Heart left ventricle (tissue), 16 donors: ENCODE measurements around the gene PRTG. TPM values are rescaled to one million over a fixed set of nuclear protein-coding genes. Genes with fewer than 3 reads are reported as not detected.

Experiments
- ATAC-seq, 4 donors: fragments of 200-7000 bp; cut with Tn5 transposase; one replicate each; pipeline ENCODE4 v1.9.1; 2020 to 2022; ENCODE audit warnings: moderate library complexity in 4 of 4, mild to moderate bottlenecking in 3 of 4, moderate number of reproducible peaks in 1 of 4
- DNase-seq, 5 donors: peaks; one replicate each; pipeline ENCODE4 v3.0.0-alpha.2; 2020
- H3K27ac ChIP-seq, 12 donors: fragments of 200-600 bp; sonication (generic) in 4 of 12; one replicate each; pipeline versions ENCODE4 v1.5.0 to v1.8.0; 2016 to 2022; ENCODE audit warnings: mild to moderate bottlenecking in 2 of 12
- H3K27me3 ChIP-seq, 9 donors: fragments of 200-600 bp; sonication (generic) in 2 of 9; one replicate each; pipeline versions ENCODE4 v1.5.1 to v1.8.0; 2016 to 2022; ENCODE audit warnings: mild to moderate bottlenecking in 3 of 9
- H3K36me3 ChIP-seq, 9 donors: fragments of 200-600 bp; sonication (generic) in 2 of 9; one replicate each; pipeline versions ENCODE4 v1.5.0 to v1.8.0; 2018 to 2022; ENCODE audit warnings: mild to moderate bottlenecking in 2 of 9
- H3K4me1 ChIP-seq, 12 donors: fragments of 200-600 bp; sonication (generic) in 4 of 12; one replicate each; pipeline versions ENCODE4 v1.5.0 to v1.8.0; 2016 to 2022; ENCODE audit warnings: mild to moderate bottlenecking in 3 of 12
- H3K4me3 ChIP-seq, 12 donors: fragments of 200-600 bp; sonication (generic) in 4 of 12; one replicate each; pipeline versions ENCODE4 v1.5.0 to v1.8.0; 2017 to 2022; ENCODE audit warnings: mild to moderate bottlenecking in 9 of 12, moderate library complexity in 4 of 12
- H3K9me3 ChIP-seq, 12 donors: fragments of 200-600 bp; sonication (generic) in 4 of 12; one replicate each; pipeline versions ENCODE4 v1.5.0 to v1.8.0; 2016 to 2022; ENCODE audit warnings: mild to moderate bottlenecking in 1 of 12
- CTCF ChIP-seq, 12 donors: fragments of 200-600 bp; sonication (generic) in 4 of 12; IDR thresholded peaks; one replicate each; pipeline versions ENCODE4 v1.5.0 to v1.8.0; 2018 to 2022; ENCODE audit warnings: antibody characterized with exemption in 12 of 12, mild to moderate bottlenecking in 5 of 12
- POLR2A ChIP-seq, 2 donors: fragments of 450-650 bp; IDR thresholded peaks; one replicate each; pipeline ENCODE4 v1.6.1; 2017; ENCODE audit warnings: antibody characterized with exemption in 2 of 2, mild to moderate bottlenecking in 2 of 2, moderate library complexity in 2 of 2
- WGBS, 4 donors: extraction: QIAGEN DNeasy Blood & Tissue Kit in 2 of 4; methylation state at CpG; one replicate each; pipeline versions ENCODE4 v1.1.5 to v1.1.7; 2013 to 2018; 5-methylcytosine and 5-hydroxymethylcytosine counted together
- intact Hi-C, 10 donors: fragments of 100-400 bp; cut with DNase I; formaldehyde crosslinking; loops; one replicate each; pipeline versions ENCODE4 v1.11.1 to v1.14.2; 2022
- polyA plus RNA-seq, 2 donors: library from polyadenylated mRNA; stranded (reverse); fragments of 200-250 nt; gene quantifications; one replicate each; pipeline ENCODE4 v1.2.3, GENCODE V29; 2013
- total RNA-seq, 9 donors: library from RNA; depleted of rRNA in 2 of 9; stranded (reverse); fragments of >200 nt in 2 of 9; fragmentation: NEBNext Ultra II Directional in 3 of 9; extraction: Animal tissue kit (Norgen Biotek cat#: 25700) in 3 of 9; gene quantifications; one replicate each; pipeline versions ENCODE4 v1.1.0 to v1.2.4, GENCODE V29; 2016 to 2023
- donor health status: ischemic (EF 13 %, LVEDD 7.1; RV severe dilation, severe dysfunction).
- donor health status: healthy with polysubstance abuse.
- donor health status: DM: no; HTN: yes; CAD: no.
- donor health status: DM: no; HTN: no; CAD: no.
- donor health status: ischemic (EF 25% LVEDD 6.9; RV normal size, moderate dysfunction).
- donor health status: ischemic (EF 25% LVEDD 5.7; RV mildly dilated, moderate dysfunction).
- donor health status: healthy.
- donor health status: DM: yes; HTN: yes; CAD: no.
- donor health status: ischemic (EF 35%, LVEDD 5.7; RV mildly dilated, moderate dysfunction).
- donor health status: nonischemic (EF 11% LVEDD 7.7; RV severe dilation, severe dysfunction).
- donor health status: DM: yes; HTN: yes; CAD: no.
- donor health status: PGD.
- donor health status: ischemic (EF 29% LVEDD 5.4; RV normal size, mild dysfunction).
- donor health status: nonischemic (EF 23%, LVEDD 6.1; RV moderate dilation, normal function).

Gene PRTG
- total and polyA plus RNA-seq, 11 donors: 0.19 to 2.1 (median 1.1) TPM

- TF ChIP-seq POLR2A (IDR thresholded peaks at IDR 0.05) (no peak), CTCF (IDR thresholded peaks at IDR 0.05) (no peak)
- H3K36me3 ChIP-seq: no peaks in the 10 kb centered on the region
- 48 to 88% (median 68%) methylated on average over 2 of the region's 2 CpGs for WGBS, 4 donors
- intact Hi-C loops: no loop called here
- H3K27ac ChIP-seq: no peak overlapping the region
- no peaks in the 10 kb centered on the region for H3K4me1 ChIP-seq
- peaks cover 0 to 6% (median 0%) of the 10 kb centered on the region in 12 donors for H3K9me3 ChIP-seq
- no peak for ATAC-seq
- H3K27me3 ChIP-seq: no peaks in the 10 kb centered on the region
- H3K4me3 ChIP-seq: no peak overlapping the region
- no peak for DNase-seq
Measured at GRCh38 chr15:55714064-55714463, 28.9 kb downstream of the PRTG start.

- no peak for TF ChIP-seq POLR2A (IDR thresholded peaks at IDR 0.05)
- TF ChIP-seq CTCF (IDR thresholded peaks at IDR 0.05): no peak
- no peaks in the 10 kb centered on the region for H3K27me3 ChIP-seq
- H3K27ac ChIP-seq: no peak overlapping the region
- H3K36me3 ChIP-seq: no peaks in the 10 kb centered on the region
- H3K4me3 ChIP-seq: no peak overlapping the region
- ATAC-seq (no peak), DNase-seq (no peak)
- intact Hi-C loops: no loop called here
- H3K9me3 ChIP-seq: peaks cover 0 to 6% (median 0%) of the 10 kb centered on the region in 12 donors
- WGBS, 4 donors: 94 to 96% (median 94%) methylated on average over 2 of the region's 2 CpGs
- no peaks in the 10 kb centered on the region for H3K4me1 ChIP-seq
Measured at GRCh38 chr15:55712363-55712762, 30.6 kb downstream of the PRTG start.

GRCh38 chr15:55710286-55710685 lies 32.7 kb downstream of the PRTG start:
- intact Hi-C loops: no loop called here
- TF ChIP-seq CTCF (IDR thresholded peaks at IDR 0.05) (no peak), POLR2A (IDR thresholded peaks at IDR 0.05) (no peak)
- peaks cover 0 to 6% (median 0%) of the 10 kb centered on the region in 12 donors for H3K9me3 ChIP-seq
- H3K27ac ChIP-seq: no peak overlapping the region
- H3K36me3 ChIP-seq: no peaks in the 10 kb centered on the region
- no peaks in the 10 kb centered on the region for H3K27me3 ChIP-seq
- DNase-seq (no peak), ATAC-seq (no peak)
- H3K4me3 ChIP-seq: no peak overlapping the region
- H3K4me1 ChIP-seq: no peaks in the 10 kb centered on the region

GRCh38 chr15:55709458-55709857 lies 33.5 kb downstream of the PRTG start:
- WGBS, 4 donors: 47 to 49% (median 49%) methylated on average over 2 of the region's 2 CpGs
- Histone ChIP-seq H3K4me3 (no peak overlapping the region), H3K27me3 (no peaks in the 10 kb centered on the region), H3K36me3 (no peaks in the 10 kb centered on the region), H3K9me3 (peaks cover 0 to 6% (median 0%) of the 10 kb centered on the region in 12 donors), H3K4me1 (no peaks in the 10 kb centered on the region), H3K27ac (no peak overlapping the region)
- DNase-seq: no peak
- TF ChIP-seq POLR2A (IDR thresholded peaks at IDR 0.05): no peak
- no peak for TF ChIP-seq CTCF (IDR thresholded peaks at IDR 0.05)
- intact Hi-C loops: no loop called here
- no peak for ATAC-seq
